OCI-LY1 (cell line): ENCODE data around the gene CIB4.

ENCODE experiments used
- EZH2 ChIP-seq: fragments of 200-600 bp; sonication (generic), shearing (Covaris generic); IDR thresholded peaks from 2 replicates; pipeline ENCODE4 v1.8.0; 2017; ENCODE audit warnings: borderline replicate concordance, mixed run types, mild to moderate bottlenecking, antibody characterized with exemption, low read length, moderate library complexity, mixed read lengths
- TF ChIP-seq, protein P1 (sequence below): fragments of 200-600 bp; sonication (generic), shearing (Covaris generic); IDR thresholded peaks from 2 replicates; pipeline ENCODE4 v1.5.1; 2017; ENCODE audit warnings: mild to moderate bottlenecking, antibody characterized with exemption, low read length, moderate library complexity, mixed read lengths

DNA sequence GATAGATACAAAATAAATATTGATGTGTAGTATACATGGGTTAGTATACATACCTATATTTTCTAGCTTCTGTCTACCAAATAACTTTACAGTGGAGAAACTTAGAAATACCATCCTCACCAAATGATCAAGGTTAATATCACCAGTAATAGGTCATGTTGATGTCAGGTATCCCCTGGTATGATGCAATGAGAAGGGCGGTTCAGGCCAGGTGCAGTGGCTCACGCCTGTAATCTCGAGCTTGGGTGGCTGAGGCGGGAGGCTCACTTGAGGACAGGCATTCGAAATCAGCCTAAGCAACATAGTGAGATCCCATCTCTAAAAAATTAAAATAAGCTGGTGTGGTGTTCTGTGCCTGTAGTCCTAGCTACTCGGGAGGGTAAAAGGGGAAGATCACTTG, 38.6 kb downstream of the CIB4 start:
- TF ChIP-seq, protein P1, sequence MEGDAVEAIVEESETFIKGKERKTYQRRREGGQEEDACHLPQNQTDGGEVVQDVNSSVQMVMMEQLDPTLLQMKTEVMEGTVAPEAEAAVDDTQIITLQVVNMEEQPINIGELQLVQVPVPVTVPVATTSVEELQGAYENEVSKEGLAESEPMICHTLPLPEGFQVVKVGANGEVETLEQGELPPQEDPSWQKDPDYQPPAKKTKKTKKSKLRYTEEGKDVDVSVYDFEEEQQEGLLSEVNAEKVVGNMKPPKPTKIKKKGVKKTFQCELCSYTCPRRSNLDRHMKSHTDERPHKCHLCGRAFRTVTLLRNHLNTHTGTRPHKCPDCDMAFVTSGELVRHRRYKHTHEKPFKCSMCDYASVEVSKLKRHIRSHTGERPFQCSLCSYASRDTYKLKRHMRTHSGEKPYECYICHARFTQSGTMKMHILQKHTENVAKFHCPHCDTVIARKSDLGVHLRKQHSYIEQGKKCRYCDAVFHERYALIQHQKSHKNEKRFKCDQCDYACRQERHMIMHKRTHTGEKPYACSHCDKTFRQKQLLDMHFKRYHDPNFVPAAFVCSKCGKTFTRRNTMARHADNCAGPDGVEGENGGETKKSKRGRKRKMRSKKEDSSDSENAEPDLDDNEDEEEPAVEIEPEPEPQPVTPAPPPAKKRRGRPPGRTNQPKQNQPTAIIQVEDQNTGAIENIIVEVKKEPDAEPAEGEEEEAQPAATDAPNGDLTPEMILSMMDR: no peak
- no peak for TF ChIP-seq EZH2
